ENCODE data around the gene FOXG1. TPM values are rescaled to one million over a fixed set of nuclear protein-coding genes. Genes with fewer than 3 reads are reported as not detected.

The FOXG1 gene
- total RNA-seq, 1 donor from 2014 or later, result not detected

- DNase-seq (ENCODE audit: low read depth in 2 of 2), result no peak
Observed at GRCh38 chr14:28774764-28775735, 8.5 kb downstream of the FOXG1 start.

GRCh38 chr14:28776482-28777266 is 10.1 kb downstream of the FOXG1 start:
- no peak for DNase-seq (ENCODE audit: low read depth in 2 of 2)

GRCh38 chr14:28777471-28778137 is 11.0 kb downstream of the FOXG1 start:
- DNase-seq (ENCODE audit: low read depth in 2 of 2), result no peak

GRCh38 chr14:28778138-28779117 is 11.8 kb downstream of the FOXG1 start:
- no peak for DNase-seq (ENCODE audit: low read depth in 2 of 2)

- no peak for DNase-seq (ENCODE audit: low read depth in 2 of 2)
Observed at GRCh38 chr14:28779456-28779855, 12.9 kb downstream of the FOXG1 start.

GRCh38 chr14:28780843-28781820 is 14.5 kb downstream of the FOXG1 start:
- DNase-seq (ENCODE audit: low read depth in 2 of 2), result no peak

GRCh38 chr14:28782301-28782700 is 15.7 kb downstream of the FOXG1 start:
- no peak for DNase-seq (ENCODE audit: low read depth in 2 of 2)

GRCh38 chr14:28783664-28784063 is 17.1 kb downstream of the FOXG1 start:
- DNase-seq (ENCODE audit: low read depth in 2 of 2), result no peak

- no peak for DNase-seq (ENCODE audit: low read depth in 2 of 2)
Observed at GRCh38 chr14:28784096-28785048, 17.8 kb downstream of the FOXG1 start.

- DNase-seq (ENCODE audit: low read depth in 2 of 2), result no peak
Observed at GRCh38 chr14:28785096-28785952, 18.7 kb downstream of the FOXG1 start.

- DNase-seq (ENCODE audit: low read depth in 2 of 2), result no peak
Observed at GRCh38 chr14:28807518-28807917, 40.9 kb downstream of the FOXG1 start.

GRCh38 chr14:28813810-28814209 is 47.2 kb downstream of the FOXG1 start:
- no peak for DNase-seq (ENCODE audit: low read depth in 2 of 2)
